BE2C (cell line): ENCODE measurements around the gene PPP1R12B.

Experiments
- DNase-seq: peaks from one replicate; pipeline ENCODE4 v3.0.0-alpha.2; 2020
- H3K27me3 ChIP-seq: fragments of 250-450 bp; sonication (Bioruptor Pico); 2 replicates; pipeline ENCODE4 v1.5.1; 2020; ENCODE audit warnings: mild to moderate bottlenecking
- H3K36me3 ChIP-seq: fragments of 250-450 bp; sonication (Bioruptor Pico); 2 replicates; pipeline ENCODE4 v1.5.1; 2020; ENCODE audit warnings: mild to moderate bottlenecking
- H3K4me1 ChIP-seq: fragments of 250-450 bp; sonication (Bioruptor Pico); 2 replicates; pipeline ENCODE4 v1.5.1; 2020
- H3K4me3 ChIP-seq: 2 replicates; pipeline ENCODE4 v1.5.1; 2011; ENCODE audit warnings: low read depth, low read length
- H3K9me3 ChIP-seq: fragments of 250-450 bp; sonication (Bioruptor Pico); 2 replicates; pipeline ENCODE4 v1.5.1; 2020
- CTCF ChIP-seq: IDR thresholded peaks from 2 replicates; pipeline ENCODE4 v1.5.1; 2012; ENCODE audit warnings: mild to moderate bottlenecking, low read depth, low read length

PPP1R12B gene

GRCh38 chr1:202588503-202589189, 240.1 kb downstream of the PPP1R12B start:
- TF ChIP-seq CTCF = no peak
- peaks cover 66% of the 10 kb centered on the region for H3K4me1 ChIP-seq
- DNase-seq = no peak
- H3K27me3 ChIP-seq = no peaks in the 10 kb centered on the region
- no peak overlapping the region for H3K4me3 ChIP-seq
- no peaks in the 10 kb centered on the region for H3K36me3 ChIP-seq
- H3K9me3 ChIP-seq = no peaks in the 10 kb centered on the region

GRCh38 chr1:202589190-202589930, 240.9 kb downstream of the PPP1R12B start:
- Histone ChIP-seq H3K27me3 (no peaks in the 10 kb centered on the region), H3K36me3 (no peaks in the 10 kb centered on the region), H3K4me1 (peaks cover 64% of the 10 kb centered on the region), H3K4me3 (no peak overlapping the region), H3K9me3 (no peaks in the 10 kb centered on the region)
- peak; percentile 93 for DNase-seq
- TF ChIP-seq CTCF = peak; percentile 36

GRCh38 chr1:202590126-202590525, 241.6 kb downstream of the PPP1R12B start:
- Histone ChIP-seq H3K9me3 (no peaks in the 10 kb centered on the region), H3K4me1 (peaks cover 56% of the 10 kb centered on the region), H3K27me3 (no peaks in the 10 kb centered on the region), H3K4me3 (no peak overlapping the region), H3K36me3 (no peaks in the 10 kb centered on the region)
- DNase-seq = no peak
- no peak for TF ChIP-seq CTCF

- Histone ChIP-seq H3K27me3 (no peaks in the 10 kb centered on the region), H3K4me3 (no peak overlapping the region), H3K36me3 (no peaks in the 10 kb centered on the region), H3K4me1 (peaks cover 47% of the 10 kb centered on the region), H3K9me3 (no peaks in the 10 kb centered on the region)
- TF ChIP-seq CTCF = no peak
- DNase-seq = no peak
Measured at GRCh38 chr1:202590975-202591411, 242.5 kb downstream of the PPP1R12B start.

- TF ChIP-seq CTCF = no peak
- no peaks in the 10 kb centered on the region for H3K27me3 ChIP-seq
- no peak for DNase-seq
- H3K36me3 ChIP-seq = no peaks in the 10 kb centered on the region
- H3K9me3 ChIP-seq = no peaks in the 10 kb centered on the region
- H3K4me3 ChIP-seq = no peak overlapping the region
- H3K4me1 ChIP-seq = peaks cover 42% of the 10 kb centered on the region
Measured at GRCh38 chr1:202591515-202591914, 243.0 kb downstream of the PPP1R12B start.

- Histone ChIP-seq H3K4me3 (no peak overlapping the region), H3K27me3 (no peaks in the 10 kb centered on the region), H3K9me3 (no peaks in the 10 kb centered on the region), H3K4me1 (peaks cover 36% of the 10 kb centered on the region), H3K36me3 (no peaks in the 10 kb centered on the region)
- peak; percentile 28 for DNase-seq
- TF ChIP-seq CTCF = no peak
Measured at GRCh38 chr1:202592146-202592545, 243.6 kb downstream of the PPP1R12B start.
